Activated CD4-positive, alpha-beta T cell treated with anti-CD3 and anti-CD28 coated beads, Interleukin-2, Interleukin-6, amounts not matched to agents 100 ng/mL and 50 ng/mL, durations not matched to agents 16 hours and 8 hours (primary cell): ENCODE results near the gene PARVA.
"Not testable (repeated sequence)": the region's sequence is repeated elsewhere in the genome, so short reads cannot be mapped to it uniquely, and the experiment has no call there.

Experiments
- DNase-seq: peaks from one replicate; pipeline ENCODE4 v3.0.0-alpha.2; 2020

PARVA gene

GRCh38 chr11:12508151-12508751 is 130.9 kb downstream of the PARVA start:
- DNase-seq, result no peak

GRCh38 chr11:12509371-12509770 is 132.0 kb downstream of the PARVA start:
- DNase-seq, result no peak

GRCh38 chr11:12512132-12512531 is 134.8 kb downstream of the PARVA start:
- DNase-seq, result no peak

GRCh38 chr11:12512826-12513395 is 135.5 kb downstream of the PARVA start:
- DNase-seq, result no peak

GRCh38 chr11:12516387-12517105 is 139.2 kb downstream of the PARVA start:
- DNase-seq, result no peak

GRCh38 chr11:12517306-12517705 is 139.9 kb downstream of the PARVA start:
- no peak for DNase-seq

GRCh38 chr11:12517741-12518140 is 140.4 kb downstream of the PARVA start:
- no peak for DNase-seq

GRCh38 chr11:12518606-12519385 is 141.4 kb downstream of the PARVA start:
- DNase-seq, result no peak

GRCh38 chr11:12520054-12520453 is 142.7 kb downstream of the PARVA start:
- DNase-seq, result no peak

- DNase-seq, result not testable (repeated sequence)
Measured at GRCh38 chr11:12520576-12520975, 143.2 kb downstream of the PARVA start.

- DNase-seq, result no peak
Measured at GRCh38 chr11:12523180-12523924, 146.0 kb downstream of the PARVA start.

- no peak for DNase-seq
Measured at GRCh38 chr11:12524865-12525264, 147.5 kb downstream of the PARVA start.

GRCh38 chr11:12525466-12526055 is 148.2 kb downstream of the PARVA start:
- no peak for DNase-seq

GRCh38 chr11:12526789-12527188 is 149.4 kb downstream of the PARVA start:
- DNase-seq, result no peak

- DNase-seq, result no peak
Measured at GRCh38 chr11:12528487-12528886, 151.1 kb downstream of the PARVA start.

GRCh38 chr11:12529041-12529440 is 151.7 kb downstream of the PARVA start:
- no peak for DNase-seq

- DNase-seq, result no peak
Measured at GRCh38 chr11:12529793-12530192, 152.4 kb downstream of the PARVA start.

GRCh38 chr11:12531020-12531419 is 153.6 kb downstream of the PARVA start:
- DNase-seq, result no peak

- no peak for DNase-seq
Measured at GRCh38 chr11:12531681-12532080, 154.3 kb downstream of the PARVA start.

- no peak for DNase-seq
Measured at GRCh38 chr11:12532580-12532979, 155.2 kb downstream of the PARVA start.

GRCh38 chr11:12534549-12534948 is 157.2 kb downstream of the PARVA start:
- no peak for DNase-seq

GRCh38 chr11:12535321-12535720 is 157.9 kb downstream of the PARVA start:
- no peak for DNase-seq
